Activated CD4-positive, alpha-beta memory T cell treated with anti-CD3 and anti-CD28 coated beads for 36 hours (primary cell): ENCODE results near the gene GSTT2B. TPM values are rescaled to one million over a fixed set of nuclear protein-coding genes. Genes with fewer than 3 reads are reported as not detected.
"Not testable (repeated sequence)": the region's sequence is repeated elsewhere in the genome, so short reads cannot be mapped to it uniquely, and the experiment has no call there.

ENCODE experiments used
- CTCF ChIA-PET: fragments of 350-600 bp; sonication (Branson Sonifier 250); formaldehyde crosslinking; loops from one replicate; lab custom pipeline; 2021; ENCODE audit warnings: antibody characterized with exemption, inconsistent platforms; lab: Charles Lee
- POLR2A ChIA-PET: fragments of 350-600 bp; sonication (Branson Sonifier 250); formaldehyde crosslinking; loops from one replicate; lab custom pipeline; 2021; ENCODE audit warnings: antibody characterized with exemption; lab: Charles Lee
- DNase-seq: peaks from one replicate; pipeline ENCODE4 v3.0.0-alpha.2; 2020
- H3K27ac Mint-ChIP-seq: one replicate; pipeline ENCODE4 v1.8.0; 2021; ENCODE audit warnings: mixed read lengths
- H3K27me3 Mint-ChIP-seq: one replicate; pipeline ENCODE4 v1.8.0; 2021; ENCODE audit warnings: mixed read lengths
- H3K36me3 Mint-ChIP-seq: one replicate; pipeline ENCODE4 v1.8.0; 2021; ENCODE audit warnings: mixed read lengths
- H3K4me1 Mint-ChIP-seq: one replicate; pipeline ENCODE4 v1.8.0; 2021; ENCODE audit warnings: low read depth, mixed read lengths
- H3K4me3 Mint-ChIP-seq: one replicate; pipeline ENCODE4 v1.8.0; 2021; ENCODE audit warnings: mild to moderate bottlenecking, mixed read lengths
- H3K9me3 Mint-ChIP-seq: one replicate; pipeline ENCODE4 v1.8.0; 2021; ENCODE audit warnings: mixed read lengths
- intact Hi-C: fragments of 100-400 bp; cut with micrococcal nuclease; formaldehyde crosslinking; loops from one replicate; pipeline ENCODE4 v1.15.1; 2023
- total RNA-seq, 2 experiments: library from RNA; stranded (reverse); gene quantifications; one replicate each; pipeline ENCODE4 v1.2.3, GENCODE V29; 2021

GSTT2B gene
- under 1 TPM in 1 of 2 experiments, not detected in 1; 0.33 TPM for total RNA-seq

DNA sequence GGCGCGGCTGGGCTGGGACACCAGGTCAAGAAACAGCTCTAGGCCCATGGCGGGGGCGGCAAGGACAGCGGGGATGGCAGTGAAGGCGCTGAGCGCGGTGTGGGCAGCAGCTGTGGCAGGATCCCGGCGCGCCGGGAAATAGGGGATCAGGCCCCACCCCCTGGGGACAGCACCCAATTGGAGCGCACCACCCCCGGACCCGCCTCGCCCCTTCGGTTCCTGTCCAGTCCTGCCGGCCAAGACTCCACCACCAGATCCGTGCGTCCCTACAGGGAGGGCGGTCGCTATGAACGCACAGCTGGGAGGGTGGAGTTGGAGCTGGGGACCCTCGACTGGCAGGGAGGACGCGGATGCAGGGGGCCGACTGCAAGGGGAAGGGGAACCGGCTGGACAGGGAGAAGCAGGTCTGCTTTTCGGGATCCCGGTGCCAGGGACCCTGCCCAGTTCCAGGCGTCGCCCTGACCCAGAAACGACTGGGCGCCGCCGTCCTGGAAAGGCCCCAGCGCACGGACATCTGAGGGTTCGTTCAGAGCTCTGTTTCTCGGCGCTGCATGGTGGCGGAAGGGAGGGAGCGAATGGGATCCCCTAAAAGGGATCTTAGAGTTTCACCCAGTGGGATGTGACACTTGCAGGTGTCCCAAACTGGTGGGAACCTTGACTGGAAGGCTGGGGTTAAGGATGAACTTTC, at the start of gene GSTT2B:
GSTT2B (minus strand) TSS at position 112 of the 688 bp plus-strand sequence; CDS start at position 48, 64 bp downstream.
- H3K27me3 Mint-ChIP-seq, H3K4me1 Mint-ChIP-seq, CTCF ChIA-PET, POLR2A ChIA-PET, intact Hi-C loops, DNase-seq, H3K36me3 Mint-ChIP-seq, H3K4me3 Mint-ChIP-seq, H3K9me3 Mint-ChIP-seq, H3K27ac Mint-ChIP-seq: not testable (repeated sequence)

DNA sequence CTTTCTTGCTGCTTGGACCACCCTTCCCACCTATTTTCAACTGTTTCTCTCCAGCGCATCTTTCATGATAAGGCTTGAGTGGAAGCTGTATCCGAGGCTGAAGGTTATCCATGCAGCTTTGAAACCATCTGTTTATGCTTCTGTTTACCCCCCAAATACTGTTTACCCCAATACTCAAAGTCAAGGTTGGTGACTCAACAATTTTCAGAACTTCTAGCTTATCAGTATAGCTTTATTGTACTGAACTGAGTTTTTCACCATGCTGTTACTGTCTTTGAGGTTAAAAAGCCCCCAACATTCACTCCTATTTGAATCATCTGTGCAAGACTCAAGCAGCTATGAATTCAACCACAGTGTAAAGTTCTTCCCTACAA, 49.0 kb upstream of the GSTT2B start:
- CTCF ChIA-PET, result interaction anchor here (1.1 to 1.6 kb wide), 4 partner anchors 12 to 165 kb away, joined by 3 to 12 read pairs (median 4); no protein-coding TSS in a partner anchor
- H3K4me1 Mint-ChIP-seq, result peaks cover 24% of the 10 kb centered on the region
- intact Hi-C loops, result loop anchor here (2.0 kb wide), 1 partner anchor 147 kb away; no protein-coding TSS in a partner anchor

GRCh38 chr22:24009227-24010017, 48.4 kb upstream of the GSTT2B start:
- DNase-seq, result no peak
- H3K36me3 Mint-ChIP-seq, result peaks cover 1% of the 10 kb centered on the region
- no peaks in the 10 kb centered on the region for H3K9me3 Mint-ChIP-seq
- no peaks in the 10 kb centered on the region for H3K27me3 Mint-ChIP-seq
- H3K27ac Mint-ChIP-seq, result no peak overlapping the region
- peaks cover 20% of the 10 kb centered on the region for H3K4me1 Mint-ChIP-seq
- CTCF ChIA-PET, result interaction anchor here (1.1 kb wide), 1 partner anchor 165 kb away, joined by 3 read pairs; no protein-coding TSS in a partner anchor
- POLR2A ChIA-PET, result interaction anchor here (2.3 kb wide), 1 partner anchor 115 kb away, joined by 7 read pairs; the partner anchor contains the start of gene MIF
- no peak overlapping the region for H3K4me3 Mint-ChIP-seq
- intact Hi-C loops, result loop anchor here (2.0 kb wide), 1 partner anchor 147 kb away; no protein-coding TSS in a partner anchor

More for the DNA sequence above, 49.0 kb upstream of the GSTT2B start:
- Mint-ChIP-seq H3K9me3 (no peaks in the 10 kb centered on the region), H3K4me3 (peak overlapping the region; percentile 33), H3K36me3 (peaks cover 1% of the 10 kb centered on the region), H3K27ac (peak overlapping the region; percentile 43), H3K27me3 (no peaks in the 10 kb centered on the region)
- POLR2A ChIA-PET, result interaction anchor here (1.6 to 2.3 kb wide), 2 partner anchors 116 to 147 kb away, joined by 7 to 19 read pairs; partner anchors contain the start of gene MIF
- DNase-seq, result no peak

DNA sequence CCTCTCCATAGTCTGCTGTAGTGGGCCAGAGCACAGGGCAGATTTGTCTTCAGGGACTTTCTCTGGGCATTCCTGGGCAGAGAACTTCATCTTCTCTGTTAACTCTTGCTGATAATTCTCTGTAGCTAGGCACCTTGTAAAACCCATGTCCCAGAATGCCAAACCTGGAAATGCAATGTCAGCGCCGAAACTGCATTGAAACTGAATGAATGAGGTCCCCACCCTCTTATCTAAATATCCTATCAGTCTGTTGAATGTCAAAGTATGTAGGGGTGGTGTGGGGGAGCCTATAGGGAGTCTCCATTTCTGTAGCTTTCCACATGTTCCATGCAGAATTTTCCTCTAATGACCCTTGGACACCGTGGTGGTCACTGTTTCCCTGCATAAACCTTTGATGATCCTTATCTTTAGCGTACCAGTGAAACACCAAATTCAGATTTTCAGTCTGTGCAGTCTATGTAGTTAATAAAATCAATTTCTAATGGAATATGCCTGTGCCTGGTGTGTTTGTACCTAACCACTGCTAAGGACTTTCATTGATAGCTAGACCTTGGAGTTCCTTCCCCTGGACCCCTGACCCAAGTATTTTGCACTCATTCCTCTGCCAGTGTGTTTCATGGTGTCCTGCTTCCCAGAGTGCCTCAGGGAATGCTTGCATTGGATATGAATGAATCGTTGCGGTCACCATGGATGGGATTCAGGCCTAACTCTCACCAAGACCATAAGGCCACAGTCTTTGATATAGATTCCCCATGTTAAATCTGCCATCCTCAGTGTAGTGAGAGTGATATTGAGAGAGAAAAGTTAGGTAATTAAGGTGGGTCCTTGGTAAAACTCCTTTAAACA, 47.6 kb upstream of the GSTT2B start:
- Mint-ChIP-seq H3K36me3 (peaks cover 1% of the 10 kb centered on the region), H3K9me3 (no peaks in the 10 kb centered on the region), H3K4me1 (peaks cover 16% of the 10 kb centered on the region), H3K27me3 (peaks cover under 1% of the 10 kb centered on the region), H3K4me3 (no peak overlapping the region), H3K27ac (no peak overlapping the region)
- CTCF ChIA-PET, result no interaction called here
- POLR2A ChIA-PET, result interaction anchor here (2.3 kb wide), 1 partner anchor 114 kb away, joined by 7 read pairs; the partner anchor contains the start of gene MIF
- no peak for DNase-seq
- intact Hi-C loops, result no loop called here

- H3K4me3 Mint-ChIP-seq, result no peak overlapping the region
- no peak for DNase-seq
- H3K27me3 Mint-ChIP-seq, result peaks cover 4% of the 10 kb centered on the region
- H3K36me3 Mint-ChIP-seq, result peaks cover 1% of the 10 kb centered on the region
- CTCF ChIA-PET, result no interaction called here
- POLR2A ChIA-PET, result no interaction called here
- H3K27ac Mint-ChIP-seq, result no peak overlapping the region
- peaks cover 11% of the 10 kb centered on the region for H3K4me1 Mint-ChIP-seq
- intact Hi-C loops, result no loop called here
- H3K9me3 Mint-ChIP-seq, result no peaks in the 10 kb centered on the region
These were observed 47.0 kb upstream of the GSTT2B start for GRCh38 chr22:24008022-24008283.

DNA sequence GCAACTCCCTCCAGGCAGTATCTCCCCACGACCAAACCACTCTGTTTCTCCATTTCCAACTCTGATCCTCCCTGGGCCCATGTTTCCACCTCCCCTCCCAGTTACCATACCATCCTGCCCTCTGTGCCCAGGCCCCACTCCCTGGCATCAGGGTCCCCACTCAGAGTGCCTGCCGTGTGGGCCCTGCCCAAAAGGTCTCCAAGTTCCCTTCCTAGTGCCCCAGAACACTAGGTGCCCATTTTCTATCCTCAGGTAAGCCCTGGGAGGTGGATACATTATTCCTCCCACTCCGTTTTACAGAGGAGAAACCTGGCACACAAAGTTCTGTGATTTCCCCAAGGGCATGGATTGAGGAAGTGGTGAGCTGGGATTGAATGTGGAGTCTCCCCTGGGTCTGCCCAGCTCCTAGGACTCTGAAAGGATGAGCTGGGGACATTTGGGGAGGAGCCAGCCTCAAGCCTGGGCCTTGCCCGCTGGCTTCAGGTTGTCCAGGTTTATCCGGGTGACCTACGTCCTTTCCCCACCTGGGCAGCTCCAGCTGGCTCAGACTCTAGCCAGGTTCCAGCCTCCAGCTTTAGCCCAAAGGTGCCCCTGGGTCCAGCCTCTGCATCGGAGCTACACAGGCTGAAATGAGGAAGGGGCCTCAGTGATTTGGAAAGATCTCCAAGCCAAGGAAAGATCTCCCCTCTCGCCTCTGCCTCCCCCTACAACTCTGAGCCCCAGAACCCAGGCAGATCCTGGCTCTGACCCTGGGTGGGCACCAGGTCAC, 46.4 kb upstream of the GSTT2B start:
- Mint-ChIP-seq H3K27me3 (peaks cover 4% of the 10 kb centered on the region), H3K27ac (no peak overlapping the region), H3K9me3 (no peaks in the 10 kb centered on the region), H3K4me1 (peaks cover 8% of the 10 kb centered on the region), H3K4me3 (no peak overlapping the region), H3K36me3 (peaks cover 1% of the 10 kb centered on the region)
- DNase-seq, result no peak
- POLR2A ChIA-PET, result no interaction called here
- intact Hi-C loops, result no loop called here
- CTCF ChIA-PET, result no interaction called here

GRCh38 chr22:24006914-24007214, 45.9 kb upstream of the GSTT2B start:
- peaks cover 1% of the 10 kb centered on the region for H3K36me3 Mint-ChIP-seq
- peaks cover 5% of the 10 kb centered on the region for H3K4me1 Mint-ChIP-seq
- CTCF ChIA-PET, result no interaction called here
- POLR2A ChIA-PET, result no interaction called here
- H3K27ac Mint-ChIP-seq, result no peak overlapping the region
- H3K27me3 Mint-ChIP-seq, result peaks cover 4% of the 10 kb centered on the region
- H3K9me3 Mint-ChIP-seq, result no peaks in the 10 kb centered on the region
- H3K4me3 Mint-ChIP-seq, result no peak overlapping the region
- DNase-seq, result no peak
- intact Hi-C loops, result no loop called here

DNA sequence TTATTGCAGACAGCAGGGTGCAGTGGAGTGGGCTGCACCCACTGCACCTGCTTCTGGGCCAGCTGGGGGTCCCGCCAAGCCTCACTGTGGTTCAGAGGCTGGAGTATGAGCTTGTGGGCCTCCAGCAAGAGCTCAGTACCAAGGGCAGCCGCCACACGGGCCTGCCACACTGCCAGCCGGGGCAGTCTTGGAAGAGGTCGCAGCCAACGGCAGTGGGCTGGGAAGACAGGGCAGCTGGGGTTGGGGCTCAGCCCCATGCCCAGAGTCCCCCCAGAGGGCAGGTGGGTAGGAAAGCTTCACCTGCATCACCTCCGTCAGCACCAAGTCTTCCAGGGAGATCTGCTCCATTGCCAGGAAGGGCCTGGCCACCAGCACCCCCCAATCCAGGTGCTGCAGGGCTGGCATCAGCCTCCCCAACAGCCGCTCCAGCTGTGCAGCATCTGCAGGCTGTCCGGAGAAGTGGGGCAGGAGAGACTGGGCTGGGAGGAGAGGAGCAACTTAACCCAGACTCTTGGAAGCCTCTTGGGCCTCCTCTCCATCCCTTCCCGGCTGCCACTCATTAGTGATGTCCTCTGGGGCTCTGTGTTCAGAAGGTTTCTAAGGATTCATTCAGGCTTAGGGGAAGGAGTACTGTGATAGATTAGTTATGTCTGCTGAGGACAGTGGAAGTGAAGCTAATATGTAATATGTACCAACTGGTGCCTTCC, 45.4 kb upstream of the GSTT2B start:
- Mint-ChIP-seq H3K4me1 (peaks cover 5% of the 10 kb centered on the region), H3K4me3 (no peak overlapping the region), H3K27me3 (peaks cover 4% of the 10 kb centered on the region), H3K36me3 (peaks cover 1% of the 10 kb centered on the region), H3K9me3 (no peaks in the 10 kb centered on the region), H3K27ac (no peak overlapping the region)
- ChIA-PET POLR2A (no interaction called here), CTCF (interaction anchor here (0.5 kb wide), 1 partner anchor 318 kb away, joined by 3 read pairs; no protein-coding TSS in a partner anchor)
- intact Hi-C loops, result no loop called here
- DNase-seq, result no peak

- Mint-ChIP-seq H3K4me3 (no peak within 1 kb of the TSS), H3K9me3 (no peaks in the 10 kb centered on the region), H3K27ac (no peak within 1 kb of the TSS), H3K36me3 (no peaks in the 10 kb centered on the region), H3K27me3 (peaks cover 4% of the 10 kb centered on the region), H3K4me1 (peaks cover under 1% of the 10 kb centered on the region)
- DNase-seq, result no peak
- ChIA-PET CTCF (no interaction called here), POLR2A (no interaction called here)
- intact Hi-C loops, result no loop called here
These were observed 44.2 kb upstream of the GSTT2B start, which contains the start of gene GSTT4 for GRCh38 chr22:24005201-24005600. GSTT4 (minus strand) TSS chr22:24005453; CDS start chr22:24005356, 97 bp downstream.

GRCh38 chr22:24003887-24004286, 42.9 kb upstream of the GSTT2B start:
- Mint-ChIP-seq H3K36me3 (no peaks in the 10 kb centered on the region), H3K27me3 (peaks cover 4% of the 10 kb centered on the region), H3K27ac (no peak overlapping the region), H3K9me3 (no peaks in the 10 kb centered on the region), H3K4me1 (no peaks in the 10 kb centered on the region), H3K4me3 (no peak overlapping the region)
- intact Hi-C loops, result no loop called here
- DNase-seq, result no peak
- POLR2A ChIA-PET, result no interaction called here
- CTCF ChIA-PET, result no interaction called here

- Mint-ChIP-seq H3K36me3 (no peaks in the 10 kb centered on the region), H3K9me3 (no peaks in the 10 kb centered on the region), H3K4me3 (no peak overlapping the region), H3K27ac (no peak overlapping the region), H3K4me1 (no peaks in the 10 kb centered on the region), H3K27me3 (peaks cover 4% of the 10 kb centered on the region)
- DNase-seq, result no peak
- CTCF ChIA-PET, result no interaction called here
- POLR2A ChIA-PET, result no interaction called here
- intact Hi-C loops, result no loop called here
These were observed 41.9 kb upstream of the GSTT2B start for GRCh38 chr22:24002851-24003250.
